ENCODE measurements around the gene GLA. TPM values are rescaled to one million over a fixed set of nuclear protein-coding genes. Genes with fewer than 3 reads are reported as not detected.
A peak's percentile ranks its signal among the peaks of the same experiment; 100 is the strongest.

The GLA gene
- total and polyA plus RNA-seq, 2 donors (not counting 1 experiment from before 2014, with no cell fraction given) = 22.1 to 42.7 TPM

DNA sequence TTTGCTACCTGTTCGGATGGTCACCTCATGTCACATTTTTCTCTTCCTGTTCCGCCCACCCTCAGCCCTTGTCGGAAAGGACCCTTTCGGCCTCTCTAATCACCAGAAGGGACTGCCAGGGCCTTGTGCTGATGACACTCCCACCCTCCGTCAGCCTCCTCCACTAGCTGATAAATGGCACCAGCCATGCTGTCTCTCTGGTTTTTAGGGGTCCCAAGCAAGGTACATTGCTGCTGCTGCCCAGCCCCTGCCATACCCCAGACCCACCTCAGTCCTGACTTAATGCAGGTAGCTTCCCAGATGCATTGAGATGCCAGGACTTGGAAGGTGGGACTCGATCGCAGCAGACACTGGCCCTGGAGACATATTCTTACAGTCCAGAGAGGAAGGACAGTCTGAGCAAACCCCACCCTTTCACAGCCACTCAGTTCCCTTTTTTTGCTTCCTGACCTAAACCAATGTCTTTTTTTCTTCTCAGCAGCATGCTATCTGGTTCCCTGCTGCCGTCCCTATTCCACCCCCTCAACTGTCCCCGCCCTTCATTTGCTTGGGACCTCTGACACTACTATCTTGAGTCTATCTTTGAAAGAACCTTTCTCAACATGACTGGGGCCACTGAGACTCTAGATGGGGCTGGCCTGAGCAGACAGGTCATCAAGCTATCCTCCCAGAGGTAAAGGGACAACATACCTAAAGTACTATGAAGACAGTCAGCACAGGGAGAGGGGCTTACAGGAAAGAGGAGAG lies 21.8 kb downstream of the GLA start, which contains the start of gene BTK:
BTK (minus strand) TSS at position 397 of the 747 bp plus-strand sequence. CDS start 10,907 bp downstream, outside the sequence.
- ChIA-PET CTCF (interaction anchor here (1.4 to 1.6 kb wide), 2 partner anchors 28 to 29 kb away, joined by 5 to 7 read pairs; no protein-coding TSS in a partner anchor), POLR2A (interaction anchor here (0.6 to 0.7 kb wide), 3 partner anchors 10 to 1844 kb away, joined by 3 to 5 read pairs (median 4); no protein-coding TSS in a partner anchor)
- WGBS (ENCODE audit: insufficient coverage) = 3% methylated on average over 9 of the region's 9 CpGs
- Mint-ChIP-seq H3K27ac (peak within 1 kb of the TSS; percentile 98), H3K27me3 (no peaks in the 10 kb centered on the region), H3K4me3 (peak within 1 kb of the TSS; percentile 99), H3K9me3 (ENCODE audit: insufficient read depth) (no peaks in the 10 kb centered on the region), H3K4me1 (peaks cover 43% of the 10 kb centered on the region)
- Histone ChIP-seq H3K36me3 (replicated peaks in 1 of 2; ENCODE audit: control extremely low read depth in 1 of 2, control insufficient read depth in 1 of 2, extremely low read depth in 1 of 2, insufficient read depth in 2 of 2, low read length in 1 of 2) (peaks cover 0 to 10% of the 10 kb centered on the region in 2 experiments), H3K27ac (ENCODE audit: low read length in 2 of 2) (peak within 1 kb of the TSS; percentile 76 to 78), H3K9ac (ENCODE audit: low read length) (peak within 1 kb of the TSS; percentile 73), H3K27me3 (replicated peaks in 1 of 4; ENCODE audit: control extremely low read depth in 1 of 4, control insufficient read depth in 3 of 4, insufficient read depth in 4 of 4, low read length in 3 of 4) (no peaks in the 10 kb centered on the region), H4K20me1 (ENCODE audit: control insufficient read depth, insufficient read depth, low read length, poor library complexity, severe bottlenecking) (no peaks in the 10 kb centered on the region), H3K4me1 (ENCODE audit: control insufficient read depth in 2 of 2, insufficient read depth in 2 of 2, low read length in 2 of 2) (peaks cover 34 to 35% of the 10 kb centered on the region in 2 donors), H2AFZ (ENCODE audit: insufficient read depth, low read depth, low read length, poor library complexity, severe bottlenecking) (peak within 1 kb of the TSS; percentile 41), H3K9me3 (ENCODE audit: control extremely low read depth in 1 of 3, control insufficient read depth in 2 of 3, insufficient read depth in 1 of 3, low read length in 2 of 3) (no peaks in the 10 kb centered on the region), H3K4me3 (ENCODE audit: control extremely low read depth in 1 of 5, extremely low read depth in 1 of 5, insufficient read depth in 1 of 5, low read depth in 2 of 5, low read length in 4 of 5) (peak within 1 kb of the TSS; percentile 51 to 73 (median 65)), H3K4me2 (replicated peaks; ENCODE audit: low read depth, low read length, poor library complexity, severe bottlenecking) (peak within 1 kb of the TSS; percentile 72), H3K79me2 (ENCODE audit: control insufficient read depth, insufficient read depth, low read length) (peaks cover 54% of the 10 kb centered on the region)
- DNase-seq (peak; percentile 73), ATAC-seq (ENCODE audit: low read depth) (peak; percentile 64)
- intact Hi-C loops (cut with micrococcal nuclease) = no loop called here
- TF ChIP-seq, protein P1, sequence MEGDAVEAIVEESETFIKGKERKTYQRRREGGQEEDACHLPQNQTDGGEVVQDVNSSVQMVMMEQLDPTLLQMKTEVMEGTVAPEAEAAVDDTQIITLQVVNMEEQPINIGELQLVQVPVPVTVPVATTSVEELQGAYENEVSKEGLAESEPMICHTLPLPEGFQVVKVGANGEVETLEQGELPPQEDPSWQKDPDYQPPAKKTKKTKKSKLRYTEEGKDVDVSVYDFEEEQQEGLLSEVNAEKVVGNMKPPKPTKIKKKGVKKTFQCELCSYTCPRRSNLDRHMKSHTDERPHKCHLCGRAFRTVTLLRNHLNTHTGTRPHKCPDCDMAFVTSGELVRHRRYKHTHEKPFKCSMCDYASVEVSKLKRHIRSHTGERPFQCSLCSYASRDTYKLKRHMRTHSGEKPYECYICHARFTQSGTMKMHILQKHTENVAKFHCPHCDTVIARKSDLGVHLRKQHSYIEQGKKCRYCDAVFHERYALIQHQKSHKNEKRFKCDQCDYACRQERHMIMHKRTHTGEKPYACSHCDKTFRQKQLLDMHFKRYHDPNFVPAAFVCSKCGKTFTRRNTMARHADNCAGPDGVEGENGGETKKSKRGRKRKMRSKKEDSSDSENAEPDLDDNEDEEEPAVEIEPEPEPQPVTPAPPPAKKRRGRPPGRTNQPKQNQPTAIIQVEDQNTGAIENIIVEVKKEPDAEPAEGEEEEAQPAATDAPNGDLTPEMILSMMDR (IDR thresholded peaks at IDR 0.05) = no peak
- no peak for TF ChIP-seq EZH2 (IDR thresholded peaks at IDR 0.05; ENCODE audit: borderline replicate concordance, insufficient read depth, low read depth, low read length, poor library complexity, severe bottlenecking)
